ENCODE results near the gene LACTBL1. TPM values are rescaled to one million over a fixed set of nuclear protein-coding genes. Genes with fewer than 3 reads are reported as not detected.
A peak's percentile ranks its signal among the peaks of the same experiment; 100 is the strongest.

The LACTBL1 gene
- polyA plus RNA-seq, 6 donors from 2014 or later, result not detected

GRCh38 chr1:22970096-22970495 is 2.6 kb downstream of the LACTBL1 start:
- Mint-ChIP-seq H3K27ac (no peak overlapping the region), H3K27me3 (peaks cover 64 to 82% (median 71%) of the 10 kb centered on the region in 3 donors), H3K9me3 (peaks cover 6 to 15% (median 11%) of the 10 kb centered on the region in 7 donors), H3K4me3 (no peak overlapping the region), H3K36me3 (peaks cover 7 to 10% of the 10 kb centered on the region in 2 donors), H3K4me1 (no peaks in the 10 kb centered on the region)
- ATAC-seq (ENCODE audit: low read depth in 2 of 2), result no peak
- DNase-seq, result no peak

DNA sequence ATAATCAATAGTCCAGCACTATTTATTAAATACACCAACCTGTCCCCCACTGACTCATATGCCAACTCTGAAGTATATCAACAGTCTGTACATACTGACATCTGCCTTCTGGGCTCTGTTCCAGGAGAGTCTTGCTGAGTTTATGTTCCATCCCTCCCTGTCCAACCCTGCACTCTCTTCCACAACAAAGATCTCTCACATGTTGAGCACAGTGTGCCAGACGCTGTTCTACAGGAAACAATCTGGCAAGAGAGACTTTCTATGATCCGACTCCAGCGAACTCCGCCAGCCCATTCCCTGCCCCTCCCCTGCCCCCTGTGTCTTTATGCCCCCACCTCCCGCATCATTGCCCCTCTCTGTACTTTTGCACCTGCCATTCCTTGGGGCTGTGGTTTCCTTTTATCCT is 3.4 kb downstream of the LACTBL1 start:
- no peak overlapping the region for H3K27ac Mint-ChIP-seq
- peaks cover 6 to 15% (median 11%) of the 10 kb centered on the region in 7 donors for H3K9me3 Mint-ChIP-seq
- no peaks in the 10 kb centered on the region for H3K4me1 Mint-ChIP-seq
- no peak for DNase-seq
- H3K27me3 Mint-ChIP-seq, result peaks cover 64 to 80% (median 69%) of the 10 kb centered on the region in 3 donors
- H3K36me3 Mint-ChIP-seq, result peaks cover 7 to 10% of the 10 kb centered on the region in 2 donors
- ATAC-seq (ENCODE audit: low read depth in 2 of 2), result no peak
- H3K4me3 Mint-ChIP-seq, result no peak overlapping the region

- Mint-ChIP-seq H3K27me3 (peaks cover 63 to 76% (median 63%) of the 10 kb centered on the region in 3 donors), H3K27ac (no peak overlapping the region), H3K36me3 (peaks cover 7 to 10% of the 10 kb centered on the region in 2 donors), H3K9me3 (peaks cover 6 to 15% (median 12%) of the 10 kb centered on the region in 7 donors), H3K4me3 (no peak overlapping the region), H3K4me1 (no peaks in the 10 kb centered on the region)
- ATAC-seq (ENCODE audit: low read depth in 2 of 2), result no peak
- DNase-seq, result no peak
These were observed 4.8 kb downstream of the LACTBL1 start for GRCh38 chr1:22967833-22968232.

GRCh38 chr1:22966309-22966708 is 6.4 kb downstream of the LACTBL1 start:
- Mint-ChIP-seq H3K27me3 (peaks cover 49 to 69% (median 62%) of the 10 kb centered on the region in 3 donors), H3K9me3 (peaks cover 6 to 15% (median 12%) of the 10 kb centered on the region in 7 donors), H3K27ac (no peak overlapping the region), H3K4me3 (no peak overlapping the region), H3K36me3 (peaks cover 7 to 10% of the 10 kb centered on the region in 2 donors), H3K4me1 (no peaks in the 10 kb centered on the region)
- ATAC-seq (ENCODE audit: low read depth in 2 of 2), result no peak
- DNase-seq, result no peak

DNA sequence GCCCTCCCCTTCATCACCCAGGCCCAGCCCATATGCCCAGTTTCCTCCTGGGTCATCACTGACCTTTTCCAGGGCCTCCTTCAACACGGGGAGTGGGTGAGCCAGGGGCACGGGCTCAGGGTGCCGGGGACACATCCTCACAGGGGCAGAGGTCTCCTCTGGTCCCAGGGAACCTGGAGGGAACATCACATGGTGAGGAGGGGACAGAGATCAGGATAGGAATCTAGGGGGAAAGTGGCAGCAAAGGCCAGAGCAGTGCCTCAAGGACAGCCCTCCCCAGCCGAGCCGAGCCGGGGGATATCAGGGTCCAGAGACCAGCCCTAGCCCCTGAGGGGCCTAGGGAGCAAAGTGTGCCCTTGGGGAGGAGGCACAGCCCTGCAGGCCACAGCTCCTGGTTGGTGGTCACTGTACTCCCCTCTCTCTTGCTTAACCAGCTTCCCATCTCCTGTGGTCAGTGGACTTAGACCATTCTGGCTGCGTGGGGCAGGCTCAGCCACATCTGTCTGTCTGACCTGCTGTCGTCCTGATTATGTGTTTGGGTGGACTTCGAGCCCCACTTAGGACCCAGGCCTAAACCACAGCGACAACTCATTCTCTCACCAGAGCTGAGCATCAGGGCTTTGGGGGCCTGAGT is 9.5 kb downstream of the LACTBL1 start:
- H3K27me3 Mint-ChIP-seq, result peaks cover 24 to 38% (median 33%) of the 10 kb centered on the region in 3 donors
- no peak overlapping the region for H3K4me3 Mint-ChIP-seq
- no peak overlapping the region for H3K27ac Mint-ChIP-seq
- ATAC-seq (ENCODE audit: low read depth in 2 of 2), result no peak
- H3K4me1 Mint-ChIP-seq, result no peaks in the 10 kb centered on the region
- H3K9me3 Mint-ChIP-seq, result peaks cover 6 to 15% (median 11%) of the 10 kb centered on the region in 7 donors
- no peak for DNase-seq
- peaks cover 7 to 10% of the 10 kb centered on the region in 2 donors for H3K36me3 Mint-ChIP-seq

DNA sequence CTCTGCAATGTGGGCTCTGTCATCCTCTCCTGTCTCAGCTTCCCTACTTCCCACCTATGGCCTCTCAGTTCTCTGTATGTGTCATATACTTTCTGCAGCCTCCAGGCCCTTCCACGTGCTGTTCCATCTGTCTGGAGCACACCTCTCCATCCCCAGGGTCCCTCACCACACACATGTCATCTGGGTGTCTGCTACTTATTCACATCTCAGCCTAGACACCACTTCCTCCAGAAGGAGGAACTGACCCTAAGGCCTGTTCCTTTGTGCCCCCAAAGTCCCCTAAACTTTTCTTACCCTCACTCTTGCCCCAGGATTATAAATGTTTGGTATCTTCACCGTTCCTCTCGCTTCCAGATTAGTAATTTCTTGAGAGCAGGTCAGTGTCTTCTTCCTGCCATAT is 10.1 kb downstream of the LACTBL1 start:
- peaks cover 19 to 32% (median 27%) of the 10 kb centered on the region in 3 donors for H3K27me3 Mint-ChIP-seq
- H3K4me1 Mint-ChIP-seq, result no peaks in the 10 kb centered on the region
- DNase-seq, result no peak
- no peak overlapping the region for H3K4me3 Mint-ChIP-seq
- peak overlapping the region in 1 of 6 donors; percentile 52 for H3K27ac Mint-ChIP-seq
- peaks cover 7 to 10% of the 10 kb centered on the region in 2 donors for H3K36me3 Mint-ChIP-seq
- ATAC-seq (ENCODE audit: low read depth in 2 of 2), result peak in 1 of 2 donors; percentile 20
- H3K9me3 Mint-ChIP-seq, result peaks cover 6 to 15% (median 9%) of the 10 kb centered on the region in 7 donors

GRCh38 chr1:22959545-22960360 is 12.9 kb downstream of the LACTBL1 start:
- ATAC-seq (ENCODE audit: low read depth in 2 of 2), result no peak
- peaks cover 0 to 2% (median 0%) of the 10 kb centered on the region in 7 donors for H3K9me3 Mint-ChIP-seq
- no peaks in the 10 kb centered on the region for H3K4me1 Mint-ChIP-seq
- H3K27me3 Mint-ChIP-seq, result peaks cover 7 to 32% (median 23%) of the 10 kb centered on the region in 3 donors
- no peak for DNase-seq
- no peak overlapping the region for H3K4me3 Mint-ChIP-seq
- H3K36me3 Mint-ChIP-seq, result no peaks in the 10 kb centered on the region
- no peak overlapping the region for H3K27ac Mint-ChIP-seq

- Mint-ChIP-seq H3K27ac (no peak overlapping the region), H3K4me3 (no peak overlapping the region), H3K4me1 (no peaks in the 10 kb centered on the region), H3K27me3 (peaks cover 19 to 41% (median 22%) of the 10 kb centered on the region in 3 donors), H3K36me3 (no peaks in the 10 kb centered on the region), H3K9me3 (no peaks in the 10 kb centered on the region)
- ATAC-seq (ENCODE audit: low read depth in 2 of 2), result no peak
- no peak for DNase-seq
These were observed 14.1 kb downstream of the LACTBL1 start for GRCh38 chr1:22958556-22958955.

DNA sequence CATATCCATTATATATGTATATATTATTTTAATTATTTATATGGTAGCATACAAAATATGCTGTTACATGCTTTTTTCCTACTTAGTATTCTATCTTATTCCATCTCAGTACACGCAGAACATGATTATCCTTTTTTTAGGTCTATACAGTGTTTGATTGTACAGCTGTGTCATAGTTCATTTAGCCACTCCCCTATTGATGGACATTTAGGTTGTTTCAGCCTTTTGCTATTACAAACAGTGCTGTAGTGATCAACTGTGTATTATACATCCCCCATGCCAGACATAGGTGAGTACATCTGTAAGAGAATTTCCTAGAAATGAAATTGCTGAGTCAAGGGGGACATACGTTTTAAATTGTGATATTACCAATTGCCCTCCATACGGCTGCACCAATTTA is 15.6 kb downstream of the LACTBL1 start:
- Mint-ChIP-seq H3K36me3 (no peaks in the 10 kb centered on the region), H3K9me3 (no peaks in the 10 kb centered on the region), H3K4me3 (no peak overlapping the region), H3K4me1 (no peaks in the 10 kb centered on the region), H3K27ac (no peak overlapping the region), H3K27me3 (peaks cover 20 to 32% (median 20%) of the 10 kb centered on the region in 3 donors)
- DNase-seq (no peak), ATAC-seq (ENCODE audit: low read depth in 2 of 2) (no peak)

GRCh38 chr1:22955146-22955545 is 17.5 kb downstream of the LACTBL1 start:
- H3K27me3 Mint-ChIP-seq, result peaks cover 25 to 47% (median 38%) of the 10 kb centered on the region in 3 donors
- no peaks in the 10 kb centered on the region for H3K4me1 Mint-ChIP-seq
- H3K27ac Mint-ChIP-seq, result no peak overlapping the region
- ATAC-seq (ENCODE audit: low read depth in 2 of 2), result no peak
- no peaks in the 10 kb centered on the region for H3K36me3 Mint-ChIP-seq
- H3K4me3 Mint-ChIP-seq, result no peak overlapping the region
- H3K9me3 Mint-ChIP-seq, result peaks cover 0 to 6% (median 0%) of the 10 kb centered on the region in 7 donors
- DNase-seq, result no peak

- H3K4me1 Mint-ChIP-seq, result no peaks in the 10 kb centered on the region
- no peaks in the 10 kb centered on the region for H3K36me3 Mint-ChIP-seq
- DNase-seq, result no peak
- H3K9me3 Mint-ChIP-seq, result peaks cover 0 to 9% (median 1%) of the 10 kb centered on the region in 7 donors
- peaks cover 29 to 52% (median 45%) of the 10 kb centered on the region in 3 donors for H3K27me3 Mint-ChIP-seq
- no peak overlapping the region for H3K27ac Mint-ChIP-seq
- no peak for ATAC-seq (ENCODE audit: low read depth in 2 of 2)
- no peak overlapping the region for H3K4me3 Mint-ChIP-seq
These were observed 18.9 kb downstream of the LACTBL1 start for GRCh38 chr1:22953740-22954141.

GRCh38 chr1:22953057-22953739 is 19.5 kb downstream of the LACTBL1 start:
- H3K9me3 Mint-ChIP-seq, result peaks cover 0 to 9% (median 1%) of the 10 kb centered on the region in 7 donors
- DNase-seq (no peak), ATAC-seq (ENCODE audit: low read depth in 2 of 2) (no peak)
- H3K27ac Mint-ChIP-seq, result no peak overlapping the region
- no peaks in the 10 kb centered on the region for H3K36me3 Mint-ChIP-seq
- no peak overlapping the region for H3K4me3 Mint-ChIP-seq
- peaks cover 35 to 52% (median 47%) of the 10 kb centered on the region in 3 donors for H3K27me3 Mint-ChIP-seq
- H3K4me1 Mint-ChIP-seq, result no peaks in the 10 kb centered on the region

DNA sequence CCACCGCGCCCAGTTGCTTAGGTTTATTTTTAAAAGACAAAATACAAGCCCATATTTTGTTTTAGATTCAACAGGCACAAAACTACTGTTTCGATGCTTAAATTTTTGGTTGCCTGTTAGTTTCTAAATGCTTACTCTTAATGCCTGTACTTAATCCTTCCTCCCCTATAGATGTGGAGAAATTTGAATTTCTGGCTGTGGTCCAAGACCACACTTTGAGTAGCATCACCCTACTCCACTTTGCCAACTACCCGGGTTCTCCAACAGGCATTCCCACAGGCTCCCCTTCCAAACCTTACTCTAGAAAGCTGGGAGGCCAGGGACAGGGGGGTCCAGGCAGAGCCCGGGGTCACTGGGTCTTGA is 20.0 kb downstream of the LACTBL1 start:
- DNase-seq (no peak), ATAC-seq (ENCODE audit: low read depth in 2 of 2) (no peak)
- Mint-ChIP-seq H3K4me3 (no peak overlapping the region), H3K27ac (no peak overlapping the region), H3K9me3 (peaks cover 0 to 9% (median 1%) of the 10 kb centered on the region in 7 donors), H3K27me3 (peaks cover 36 to 52% (median 47%) of the 10 kb centered on the region in 3 donors), H3K4me1 (no peaks in the 10 kb centered on the region), H3K36me3 (no peaks in the 10 kb centered on the region)

Measured in naive B cell (primary cell).